ENCODE data around the gene SOX18.

DNA sequence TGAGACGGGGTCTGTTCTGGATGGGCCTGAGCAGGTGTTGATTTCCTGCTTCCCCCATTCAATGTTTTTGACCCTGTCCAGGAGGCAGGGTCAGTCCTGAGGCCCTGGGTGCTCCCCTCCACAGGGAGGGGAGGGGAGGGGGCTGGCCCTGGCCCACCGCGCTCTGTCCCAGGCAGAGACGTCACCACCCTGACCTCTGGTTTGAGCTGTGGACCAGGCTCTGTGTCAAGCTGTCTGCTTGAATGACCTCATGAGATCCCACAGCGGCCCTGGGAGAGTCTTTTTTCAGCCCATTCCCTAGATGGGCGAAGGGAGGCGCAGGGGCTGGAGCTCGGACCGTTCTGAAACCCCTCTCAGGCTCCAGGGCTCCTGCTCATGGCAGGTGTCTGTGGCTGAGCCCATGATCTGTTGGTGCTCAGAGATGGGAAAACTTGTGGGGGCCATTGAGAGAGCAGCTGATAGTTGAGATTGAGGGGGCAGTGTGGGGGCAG, 43.6 kb upstream of the SOX18 start:
- no peak for TF ChIP-seq ARNTL (CRISPR knock-in tag; IDR thresholded peaks at IDR 0.05; ENCODE audit: borderline replicate concordance, low read depth)
- no peak for TF ChIP-seq PATZ1 (CRISPR knock-in tag; IDR thresholded peaks at IDR 0.05; ENCODE audit: borderline replicate concordance)
